Upper lobe of right lung (tissue), 1 donor: Measurements from ENCODE around the gene GSK3A. TPM values are rescaled to one million over a fixed set of nuclear protein-coding genes. Genes with fewer than 3 reads are reported as not detected.

ENCODE experiments used
- ATAC-seq: fragments of 200-7000 bp; cut with Tn5 transposase; one replicate; pipeline ENCODE4 v1.9.1; 2020; ENCODE audit warnings: mild to moderate bottlenecking, moderate library complexity
- DNase-seq: peaks from one replicate; pipeline ENCODE4 v3.0.0-alpha.2; 2020
- H3K27ac ChIP-seq: fragments of 200-600 bp; one replicate; pipeline ENCODE4 v1.8.0; 2022
- H3K27me3 ChIP-seq: fragments of 200-600 bp; one replicate; pipeline ENCODE4 v1.8.0; 2022; ENCODE audit warnings: mild to moderate bottlenecking
- H3K36me3 ChIP-seq: fragments of 200-600 bp; one replicate; pipeline ENCODE4 v1.8.0; 2022
- H3K4me1 ChIP-seq: fragments of 200-600 bp; one replicate; pipeline ENCODE4 v1.8.0; 2022
- H3K4me3 ChIP-seq: fragments of 200-600 bp; one replicate; pipeline ENCODE4 v1.8.0; 2022; ENCODE audit warnings: mild to moderate bottlenecking
- H3K9me3 ChIP-seq: fragments of 200-600 bp; one replicate; pipeline ENCODE4 v1.8.0; 2022
- intact Hi-C: fragments of 100-400 bp; cut with DNase I; formaldehyde crosslinking; loops from one replicate; pipeline ENCODE4 v1.11.0; 2022
- total RNA-seq: library from RNA; stranded (reverse); fragmentation: NEBNext Ultra II Directional; extraction: Animal tissue kit (Norgen Biotek cat#: 25700); gene quantifications from one replicate; pipeline ENCODE4 v1.2.1, GENCODE V29; 2021
- TF ChIP-seq, protein P1 (sequence below): fragments of 200-600 bp; IDR thresholded peaks from one replicate; pipeline ENCODE4 v1.8.0; 2022; ENCODE audit warnings: antibody characterized with exemption
- donor health status: DM: no; HTN: yes; CAD: no; lungs with severe emphysema.

GSK3A gene
- total RNA-seq, 1 donor from 2014 or later: 38.7 TPM

DNA sequence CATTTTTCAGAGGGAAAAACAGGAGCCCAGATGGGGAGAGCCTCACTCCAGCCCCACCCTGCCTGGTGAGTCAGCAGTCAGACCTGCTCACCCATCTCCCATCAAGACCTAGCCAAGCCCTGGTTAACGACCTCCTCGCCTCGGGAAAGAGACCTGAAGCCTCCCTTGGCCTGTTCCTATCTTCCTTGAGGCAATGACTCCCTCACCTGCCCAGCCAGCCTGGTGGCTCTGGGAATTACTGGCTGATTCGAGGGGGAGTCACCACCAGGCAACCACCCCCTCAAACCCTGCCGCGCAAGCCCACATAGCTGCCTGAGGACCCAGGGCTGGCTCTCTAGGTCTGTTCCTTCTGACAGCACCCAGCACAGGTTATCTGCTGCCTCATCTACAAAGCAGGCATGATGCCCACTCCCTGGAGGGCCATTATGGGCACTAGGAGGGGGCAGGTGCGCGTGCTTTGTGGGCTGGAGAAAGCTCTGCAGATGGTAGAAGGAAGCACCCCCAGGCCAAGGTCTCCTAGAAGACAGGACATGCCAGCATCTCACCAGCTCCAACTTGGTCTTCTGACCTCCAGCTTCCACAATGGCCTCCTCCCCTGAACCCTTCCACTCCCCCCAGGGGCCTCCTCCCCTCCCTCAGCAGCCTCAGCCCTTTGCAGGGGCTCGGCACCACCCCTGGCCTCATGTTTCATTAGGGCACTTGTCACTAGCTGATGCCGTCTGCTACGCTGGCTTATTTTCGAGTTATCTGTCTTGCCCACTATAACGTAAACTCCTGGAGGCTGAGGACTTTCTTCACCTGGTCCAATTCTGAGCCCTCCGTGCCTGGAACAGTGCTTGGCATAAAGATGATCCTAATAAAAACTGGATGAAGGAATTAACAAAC is 35.3 kb downstream of the GSK3A start:
- H3K36me3 ChIP-seq: peaks cover 88% of the 10 kb centered on the region
- no peak for ATAC-seq

DNA sequence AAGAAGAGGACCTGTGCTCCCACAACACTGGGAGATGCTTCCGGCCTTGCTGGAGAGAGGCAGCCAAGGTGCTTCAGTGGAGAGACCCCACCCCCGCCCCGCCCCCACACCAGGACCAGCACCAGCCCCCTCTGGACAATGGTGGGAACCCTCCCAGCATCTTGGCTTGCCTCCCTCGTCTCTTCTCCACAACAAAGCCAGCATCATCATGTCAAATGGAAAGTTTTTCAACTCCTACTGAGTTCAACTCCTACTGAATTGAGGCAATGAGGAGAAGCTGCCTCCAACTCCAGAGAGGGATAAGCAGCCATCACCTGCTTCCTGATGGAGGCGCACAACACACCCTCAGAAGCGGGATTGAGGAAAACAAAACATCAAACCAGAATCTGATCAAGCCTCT is 37.7 kb downstream of the GSK3A start:
- intact Hi-C loops: no loop called here

More for the DNA sequence above, 35.3 kb downstream of the GSK3A start:
- Histone ChIP-seq H3K9me3 (no peaks in the 10 kb centered on the region), H3K4me3 (no peak overlapping the region), H3K4me1 (peaks cover 4% of the 10 kb centered on the region), H3K27me3 (no peaks in the 10 kb centered on the region), H3K27ac (peak overlapping the region; percentile 17)
- TF ChIP-seq, protein P1, sequence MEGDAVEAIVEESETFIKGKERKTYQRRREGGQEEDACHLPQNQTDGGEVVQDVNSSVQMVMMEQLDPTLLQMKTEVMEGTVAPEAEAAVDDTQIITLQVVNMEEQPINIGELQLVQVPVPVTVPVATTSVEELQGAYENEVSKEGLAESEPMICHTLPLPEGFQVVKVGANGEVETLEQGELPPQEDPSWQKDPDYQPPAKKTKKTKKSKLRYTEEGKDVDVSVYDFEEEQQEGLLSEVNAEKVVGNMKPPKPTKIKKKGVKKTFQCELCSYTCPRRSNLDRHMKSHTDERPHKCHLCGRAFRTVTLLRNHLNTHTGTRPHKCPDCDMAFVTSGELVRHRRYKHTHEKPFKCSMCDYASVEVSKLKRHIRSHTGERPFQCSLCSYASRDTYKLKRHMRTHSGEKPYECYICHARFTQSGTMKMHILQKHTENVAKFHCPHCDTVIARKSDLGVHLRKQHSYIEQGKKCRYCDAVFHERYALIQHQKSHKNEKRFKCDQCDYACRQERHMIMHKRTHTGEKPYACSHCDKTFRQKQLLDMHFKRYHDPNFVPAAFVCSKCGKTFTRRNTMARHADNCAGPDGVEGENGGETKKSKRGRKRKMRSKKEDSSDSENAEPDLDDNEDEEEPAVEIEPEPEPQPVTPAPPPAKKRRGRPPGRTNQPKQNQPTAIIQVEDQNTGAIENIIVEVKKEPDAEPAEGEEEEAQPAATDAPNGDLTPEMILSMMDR: no peak
- intact Hi-C loops: no loop called here
- no peak for DNase-seq

DNA sequence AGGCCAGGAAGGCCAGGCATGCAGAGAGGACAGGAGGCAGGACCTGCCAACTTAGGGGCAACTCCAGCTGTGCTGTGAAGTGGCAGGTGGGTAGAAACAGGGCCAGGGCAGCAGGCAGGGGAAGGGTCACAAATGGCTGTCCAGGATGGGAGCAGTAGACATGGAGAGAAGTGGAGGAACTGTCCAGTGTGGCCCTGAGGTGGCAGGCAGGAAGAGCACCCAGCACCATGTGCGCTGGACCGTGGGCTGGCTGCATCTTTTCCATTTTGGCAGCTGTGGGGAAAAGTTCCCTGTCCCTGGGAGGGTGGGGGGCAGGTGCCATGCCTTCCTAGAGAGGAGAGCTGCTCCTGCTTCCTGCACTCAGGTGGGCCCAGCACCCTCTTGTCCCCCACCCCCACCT is 38.7 kb downstream of the GSK3A start:
- Histone ChIP-seq H3K9me3 (no peaks in the 10 kb centered on the region), H3K27ac (no peak overlapping the region), H3K4me1 (peaks cover 15% of the 10 kb centered on the region), H3K4me3 (no peak overlapping the region), H3K27me3 (no peaks in the 10 kb centered on the region), H3K36me3 (peaks cover 74% of the 10 kb centered on the region)
- TF ChIP-seq, protein P1: no peak
- no peak for DNase-seq
- intact Hi-C loops: no loop called here
- ATAC-seq: no peak

More for the DNA sequence above, 37.7 kb downstream of the GSK3A start:
- no peaks in the 10 kb centered on the region for H3K27me3 ChIP-seq
- no peak overlapping the region for H3K27ac ChIP-seq
- no peak overlapping the region for H3K4me3 ChIP-seq
- ATAC-seq (no peak), DNase-seq (no peak)
- H3K9me3 ChIP-seq: no peaks in the 10 kb centered on the region
- TF ChIP-seq, protein P1: no peak
- peaks cover 15% of the 10 kb centered on the region for H3K4me1 ChIP-seq
- H3K36me3 ChIP-seq: peaks cover 74% of the 10 kb centered on the region

DNA sequence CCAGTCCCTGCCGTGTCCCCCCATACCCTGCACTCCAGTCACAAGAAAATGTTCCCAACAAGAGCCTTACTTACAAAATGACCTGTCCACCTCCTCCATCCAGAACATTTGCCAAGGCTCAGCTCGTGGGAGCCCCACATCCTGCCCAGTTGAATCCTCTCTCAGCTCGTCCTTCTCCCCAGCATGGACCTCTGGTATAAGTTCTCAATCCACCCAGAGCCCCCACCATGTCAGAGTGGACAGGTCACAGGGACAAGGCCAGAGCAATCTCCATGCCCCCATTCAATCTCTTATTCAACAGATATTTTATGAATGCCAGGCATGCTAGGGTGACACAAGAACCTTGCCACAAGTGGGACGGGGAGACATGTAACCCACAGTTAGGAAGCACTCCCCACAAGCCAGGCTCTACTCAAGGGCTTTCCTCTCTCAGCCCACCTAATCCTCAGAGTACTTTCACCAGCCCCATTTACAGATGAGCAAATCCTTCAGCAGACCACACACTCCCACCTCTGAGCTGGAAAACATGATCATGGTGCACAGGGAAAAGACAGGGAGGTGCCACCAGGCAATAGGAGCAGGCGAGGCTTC is 40.0 kb downstream of the GSK3A start:
- Histone ChIP-seq H3K4me3 (no peak overlapping the region), H3K9me3 (no peaks in the 10 kb centered on the region), H3K27ac (peak overlapping the region; percentile 76), H3K27me3 (no peaks in the 10 kb centered on the region), H3K4me1 (peaks cover 16% of the 10 kb centered on the region), H3K36me3 (peaks cover 69% of the 10 kb centered on the region)
- TF ChIP-seq, protein P1: no peak
- no peak for ATAC-seq
- intact Hi-C loops: no loop called here
- DNase-seq: no peak

DNA sequence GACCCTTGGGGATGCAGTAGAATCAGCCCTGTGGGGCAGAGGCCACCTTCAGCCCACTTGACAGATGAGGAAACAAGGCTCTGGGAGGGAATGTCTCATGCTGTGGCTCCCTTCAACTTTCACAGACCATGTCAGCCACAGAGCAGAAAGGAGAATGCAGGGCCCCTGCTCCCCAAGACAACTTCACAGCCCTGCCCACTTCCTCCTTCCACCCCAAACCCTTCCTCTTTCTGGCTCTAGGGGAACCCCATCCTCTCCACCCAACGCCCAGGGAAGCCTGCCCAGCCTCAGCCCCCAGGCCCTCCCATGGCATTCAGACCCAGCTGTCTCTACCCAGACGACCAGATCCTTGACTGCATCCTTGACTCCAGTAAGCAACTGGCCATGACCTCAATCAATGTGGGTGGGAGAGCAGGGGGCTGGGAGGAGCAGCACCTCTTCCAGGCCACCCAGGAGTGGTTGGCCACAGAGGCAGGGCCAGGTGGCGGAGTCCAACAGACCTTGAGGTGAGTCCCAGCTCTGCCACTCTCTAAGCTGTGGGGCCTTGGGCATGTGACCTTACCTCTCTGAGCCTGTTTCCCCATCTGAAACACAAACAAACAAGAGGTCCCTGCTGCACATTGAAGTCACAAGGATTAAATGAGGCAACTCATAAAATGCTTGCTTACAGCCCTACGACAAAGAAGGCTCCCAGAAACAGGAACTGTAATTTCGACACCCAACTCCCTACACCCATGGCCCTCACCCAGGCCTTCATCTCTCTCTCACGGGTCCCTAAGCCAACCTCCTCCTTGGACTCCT is 40.7 kb downstream of the GSK3A start:
- TF ChIP-seq, protein P1: no peak
- Histone ChIP-seq H3K27me3 (no peaks in the 10 kb centered on the region), H3K9me3 (no peaks in the 10 kb centered on the region), H3K36me3 (peaks cover 62% of the 10 kb centered on the region), H3K4me1 (peaks cover 19% of the 10 kb centered on the region), H3K4me3 (no peak overlapping the region), H3K27ac (peak overlapping the region; percentile 76)
- intact Hi-C loops: no loop called here
- peak; percentile 83 for ATAC-seq
- peak; percentile 84 for DNase-seq
